Spleen (tissue), 7 donors: ENCODE measurements around the gene ZNF536.

Experiments used
- CTCF ChIP-seq, 11 experiments: fragments of 200-600 bp in 7 of 11; fragments of 450-650 bp in 4 of 11; sonication (generic) in 4 of 11; IDR thresholded peaks in 8 of 11; conservative IDR thresholded peaks in 3 of 11; 1 replicate in 7 of 11; 2 replicates in 4 of 11; pipeline versions ENCODE4 v1.4.0 to v1.8.0; 2016 to 2021; ENCODE audit warnings: antibody characterized with exemption in 11 of 11, inconsistent platforms in 4 of 11, mild to moderate bottlenecking in 1 of 11
- POLR2A ChIP-seq, 3 donors: fragments of 450-650 bp; IDR thresholded peaks; one replicate each; pipeline ENCODE4 v1.5.1; 2017; ENCODE audit warnings: antibody characterized with exemption in 3 of 3, mild to moderate bottlenecking in 1 of 3
- POLR2AphosphoS5 ChIP-seq, 3 donors: sonication (generic); formaldehyde crosslinking; IDR thresholded peaks; one replicate each; pipeline ENCODE4 v1.5.1; 2017; ENCODE audit warnings: antibody characterized with exemption in 3 of 3
- donor health status: DM: no; HTN: no; CAD: no; lungs with moderate emphysema.
- donor health status: DM: no; HTN: no; CAD: no.
- donor health status: DM: no; HTN: no; CAD: no.

- no peak for TF ChIP-seq CTCF (IDR thresholded peaks at IDR 0.05 in 8 of 11, conservative IDR thresholded peaks at IDR 0.05 in 3 of 11)
- no peak for TF ChIP-seq POLR2A (IDR thresholded peaks at IDR 0.05)
- TF ChIP-seq POLR2AphosphoS5 (IDR thresholded peaks at IDR 0.05): no peak
Measured at GRCh38 chr19:30430206-30430734, 58.1 kb downstream of the ZNF536 start.
